GM12892 (cell line): Measurements from ENCODE around the gene GRIP2.

Source experiments
- DNase-seq: peaks from one replicate; pipeline ENCODE4 v3.0.0; 2011; ENCODE audit not compliant: insufficient read length
- FAIRE-seq: peaks from 2 replicates; lab custom pipeline; 2011; peaks lifted over from hg19 to GRCh38; lab: Jason Lieb, UNC
- POLR2A ChIP-seq: IDR thresholded peaks from 2 replicates; pipeline ENCODE4 v1.6.1; 2011; ENCODE audit warnings: low read depth, low read length, control low read depth
- POLR2AphosphoS5 ChIP-seq: IDR thresholded peaks from 2 replicates; pipeline ENCODE4 v1.6.1; 2011; ENCODE audit warnings: low read depth, low read length, control low read depth
- TAF1 ChIP-seq: IDR thresholded peaks from 2 replicates; pipeline ENCODE4 v1.6.1; 2011; ENCODE audit warnings: low read depth, mild to moderate bottlenecking, control low read depth, low read length, borderline replicate concordance

GRIP2 gene

DNA sequence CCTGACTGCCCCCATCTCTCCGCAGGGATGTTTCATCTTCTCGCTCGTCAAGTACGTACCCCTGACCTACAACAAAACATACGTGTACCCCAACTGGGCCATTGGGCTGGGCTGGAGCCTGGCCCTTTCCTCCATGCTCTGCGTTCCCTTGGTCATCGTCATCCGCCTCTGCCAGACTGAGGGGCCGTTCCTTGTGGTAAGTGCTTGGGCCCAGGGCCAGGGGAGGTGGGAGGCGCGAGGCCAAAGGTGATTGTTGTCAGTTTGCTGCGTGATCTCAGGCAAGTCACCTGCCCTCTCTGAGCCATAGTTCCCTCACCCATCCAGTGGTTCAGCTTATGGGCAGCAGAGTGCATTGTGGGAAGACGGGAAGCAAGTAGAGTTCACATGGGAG, 58.5 kb downstream of the GRIP2 start:
- no peak for TF ChIP-seq TAF1
- TF ChIP-seq POLR2AphosphoS5 = no peak
- TF ChIP-seq POLR2A = no peak
- DNase-seq (no peak), FAIRE-seq (no peak)

DNA sequence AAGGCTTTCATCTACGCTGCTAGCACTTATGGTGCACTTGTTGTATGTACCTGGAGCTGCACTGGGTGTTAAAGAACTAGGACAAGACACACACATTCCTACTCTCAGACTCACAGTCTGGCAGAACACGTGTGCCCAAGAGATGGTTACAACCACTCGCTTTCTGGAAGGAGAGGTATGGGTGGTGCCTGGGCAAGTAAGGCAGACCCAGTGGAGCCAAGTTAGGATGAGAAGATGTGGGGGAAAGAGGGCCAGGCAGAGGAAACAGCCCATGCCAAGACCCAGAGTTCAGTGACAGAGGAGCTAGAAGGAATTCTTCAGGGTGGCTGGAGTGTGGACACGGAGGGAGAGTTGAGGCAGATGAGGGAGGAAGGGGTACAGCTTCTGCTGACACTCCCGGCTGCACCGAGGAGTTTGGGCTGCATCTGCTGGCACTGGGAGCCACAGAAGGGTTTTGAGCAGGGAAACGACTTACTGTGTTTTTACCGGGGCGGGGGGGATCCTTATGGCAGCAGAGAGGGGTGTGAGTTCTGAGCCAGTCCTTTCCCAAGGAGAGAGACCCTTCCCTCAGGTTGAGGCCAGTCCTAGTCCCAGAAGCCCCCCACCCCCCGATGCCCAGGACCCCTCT, 59.0 kb downstream of the GRIP2 start:
- DNase-seq (no peak), FAIRE-seq (no peak)
- TF ChIP-seq TAF1 = no peak
- TF ChIP-seq POLR2A = no peak
- TF ChIP-seq POLR2AphosphoS5 = no peak

DNA sequence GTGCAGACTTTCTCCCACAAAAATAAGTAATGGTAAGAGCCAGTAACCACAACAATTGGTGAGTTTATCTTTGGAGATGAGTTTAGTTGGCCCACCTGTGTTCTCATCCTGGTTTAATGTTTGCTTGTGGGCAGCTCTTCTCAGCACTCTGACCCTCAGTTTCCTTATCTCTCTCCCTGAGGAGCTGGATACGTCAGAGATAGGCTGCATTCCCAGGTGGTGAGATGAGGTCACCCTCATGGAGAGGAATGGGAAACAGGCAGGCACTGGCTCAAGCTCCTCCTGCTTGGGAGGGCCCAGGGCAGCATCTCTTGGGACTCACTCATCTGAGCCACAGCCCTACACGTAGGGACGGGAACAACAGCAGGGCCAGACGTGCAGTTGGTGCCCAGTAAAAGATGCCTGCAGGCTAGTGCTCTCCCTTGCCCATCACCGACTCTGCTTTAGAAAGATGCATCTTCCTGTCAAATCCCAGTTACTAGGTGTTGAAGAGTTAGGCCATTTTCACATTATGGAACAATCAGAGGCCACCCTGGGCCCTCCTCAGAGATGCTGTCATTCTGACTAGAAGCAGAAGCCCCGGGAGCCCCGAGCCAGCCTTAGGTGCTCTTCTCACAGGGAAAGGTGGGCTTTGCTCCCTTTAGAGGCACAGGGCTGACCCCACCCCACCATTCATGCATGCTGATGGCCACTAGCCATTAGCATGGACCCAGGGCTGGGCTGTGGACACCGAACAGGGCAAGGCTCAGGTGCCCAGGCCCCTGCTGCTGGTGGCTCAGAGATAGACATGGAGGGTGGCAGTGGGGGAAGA, 59.7 kb downstream of the GRIP2 start:
- DNase-seq (no peak), FAIRE-seq (no peak)
- TF ChIP-seq POLR2AphosphoS5 (no peak), POLR2A (no peak), TAF1 (no peak)

DNA sequence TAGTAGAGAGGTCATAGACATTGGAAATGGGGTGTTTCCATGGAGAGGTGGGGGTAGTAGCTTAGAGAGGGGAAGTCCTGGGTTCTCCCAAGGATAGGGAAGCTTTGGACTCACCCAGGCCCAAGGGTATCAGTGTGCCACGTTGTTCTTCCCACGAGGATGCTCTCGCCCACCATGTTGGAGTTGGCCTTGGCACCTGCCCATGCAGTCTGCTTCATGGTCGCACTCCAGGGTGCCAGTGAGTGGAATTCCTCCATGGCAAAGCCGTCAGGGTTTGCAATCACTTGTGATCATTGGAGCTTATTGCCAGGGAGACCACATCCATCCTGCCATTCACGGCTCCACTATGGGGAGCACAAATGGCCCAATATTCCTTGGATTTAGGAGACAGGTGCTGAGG, 60.6 kb downstream of the GRIP2 start:
- DNase-seq = no peak
- no peak for TF ChIP-seq POLR2A
- no peak for FAIRE-seq

DNA sequence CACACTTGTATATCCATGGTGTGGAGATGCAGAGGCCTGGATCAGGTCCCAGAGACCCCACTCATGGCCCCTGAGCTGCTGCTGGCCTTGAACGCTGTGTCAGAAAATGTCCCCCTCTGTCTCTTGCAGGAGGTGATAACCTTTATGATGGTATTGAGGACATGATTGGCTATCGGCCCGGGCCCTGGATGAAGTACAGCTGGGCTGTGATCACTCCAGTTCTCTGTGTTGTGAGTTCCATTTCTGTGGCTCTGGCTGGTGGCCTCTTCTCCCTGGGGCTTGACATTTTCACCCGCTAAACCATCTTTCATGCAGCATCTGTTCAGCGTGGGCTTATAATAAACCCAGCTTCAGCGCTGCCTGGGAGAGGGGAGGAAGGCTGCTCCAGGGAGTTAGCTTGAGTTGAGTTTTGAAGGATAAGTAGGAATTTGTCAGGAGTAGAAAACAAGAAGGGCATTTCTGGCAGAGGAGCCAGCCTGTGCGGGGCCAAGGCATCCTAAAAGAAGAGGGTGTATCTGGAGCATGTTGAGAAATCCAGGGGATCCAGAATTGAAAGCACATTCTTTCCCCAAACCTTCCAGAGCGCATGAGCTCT, 61.1 kb downstream of the GRIP2 start:
- no peak for DNase-seq
- no peak for FAIRE-seq
- TF ChIP-seq TAF1 (no peak), POLR2AphosphoS5 (no peak), POLR2A (no peak)

DNA sequence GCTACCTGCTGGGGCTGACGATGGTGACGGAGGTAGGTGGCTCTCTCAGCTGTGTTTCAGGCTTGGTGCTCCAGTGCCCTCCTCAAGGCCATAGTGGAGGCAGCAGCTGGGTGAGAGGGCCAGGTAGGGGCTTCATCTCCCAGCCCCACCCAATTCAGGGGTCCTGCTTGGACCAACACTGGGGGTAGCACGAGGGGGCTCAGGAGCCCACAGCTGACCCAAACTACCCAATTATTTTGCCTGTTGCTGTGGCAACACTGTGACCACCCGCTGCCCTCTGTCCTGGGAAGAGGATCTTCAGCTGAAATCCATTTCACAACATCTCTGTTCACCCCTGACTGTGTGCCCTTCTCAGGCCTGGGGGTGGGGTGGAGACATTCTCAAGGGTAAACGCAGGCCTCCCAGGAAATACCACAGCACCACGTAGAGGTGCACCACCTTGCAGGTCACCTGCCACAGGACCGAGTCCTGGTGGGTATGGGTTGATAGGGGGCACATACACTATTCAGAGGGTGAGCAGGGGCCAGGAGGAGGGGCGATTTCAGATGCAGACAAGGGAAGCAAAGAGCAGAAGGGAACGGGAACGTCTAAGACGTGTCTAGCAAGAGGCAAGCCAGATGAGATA, 62.7 kb downstream of the GRIP2 start:
- FAIRE-seq (no peak), DNase-seq (no peak)
- TF ChIP-seq POLR2A (no peak), POLR2AphosphoS5 (no peak), TAF1 (no peak)

DNA sequence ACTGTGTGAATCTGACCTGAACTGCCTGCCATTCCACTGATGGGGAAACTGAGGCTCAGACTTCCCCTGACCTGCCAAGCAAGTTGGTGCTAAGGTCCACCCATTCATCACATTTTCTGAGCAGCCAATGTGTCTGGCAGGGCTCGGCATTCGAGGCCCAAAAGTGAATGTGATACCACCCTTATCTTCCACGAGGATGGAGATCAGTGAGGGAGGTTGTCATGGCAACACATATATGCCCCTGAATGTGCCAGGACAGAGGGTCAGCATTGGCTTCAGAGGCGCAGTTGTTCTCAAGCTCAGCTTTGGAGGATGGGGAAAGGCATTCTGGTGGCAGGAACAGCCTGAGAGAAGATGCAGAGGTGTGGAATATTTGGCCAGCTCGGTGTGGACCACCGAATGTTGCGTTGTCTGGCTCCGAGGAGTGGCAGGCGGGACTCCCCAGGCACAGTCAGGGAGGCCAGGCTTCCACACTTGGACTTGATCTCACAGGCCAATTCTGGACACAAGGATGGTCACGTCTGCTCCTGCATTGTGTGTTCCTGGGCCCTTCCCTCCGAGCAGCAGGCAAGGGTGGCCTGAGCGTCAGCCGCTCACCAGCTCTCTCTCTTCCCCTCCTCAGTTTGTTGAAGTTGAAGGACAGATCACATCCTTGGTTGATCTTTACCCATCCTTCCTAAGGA, 63.4 kb downstream of the GRIP2 start:
- DNase-seq = no peak
- FAIRE-seq = no peak

DNA sequence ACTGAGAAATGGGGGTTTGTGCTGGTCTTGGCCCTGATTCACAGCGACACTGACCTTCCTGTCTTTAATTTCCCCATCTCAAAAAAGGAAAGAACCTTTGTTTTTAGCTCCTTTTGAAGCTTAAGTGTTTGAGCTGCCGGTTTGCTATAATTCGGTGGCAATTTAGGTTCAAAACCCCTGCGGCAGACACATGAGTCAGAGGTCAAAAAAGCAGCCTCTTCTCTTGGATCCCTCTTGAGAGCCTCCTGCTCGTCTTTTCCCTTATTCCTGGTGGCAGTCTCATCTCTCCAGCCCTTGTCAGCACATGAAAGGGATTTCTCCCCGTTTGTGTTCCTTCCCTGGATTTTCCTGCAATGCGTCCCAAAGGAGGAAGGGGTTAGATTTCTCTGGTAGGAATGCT, 64.5 kb downstream of the GRIP2 start:
- FAIRE-seq = no peak
- DNase-seq = no peak
- TF ChIP-seq POLR2A = no peak
- no peak for TF ChIP-seq TAF1
- no peak for TF ChIP-seq POLR2AphosphoS5

More for the DNA sequence above, 63.4 kb downstream of the GRIP2 start:
- TF ChIP-seq TAF1 (no peak), POLR2A (no peak), POLR2AphosphoS5 (no peak)

DNA sequence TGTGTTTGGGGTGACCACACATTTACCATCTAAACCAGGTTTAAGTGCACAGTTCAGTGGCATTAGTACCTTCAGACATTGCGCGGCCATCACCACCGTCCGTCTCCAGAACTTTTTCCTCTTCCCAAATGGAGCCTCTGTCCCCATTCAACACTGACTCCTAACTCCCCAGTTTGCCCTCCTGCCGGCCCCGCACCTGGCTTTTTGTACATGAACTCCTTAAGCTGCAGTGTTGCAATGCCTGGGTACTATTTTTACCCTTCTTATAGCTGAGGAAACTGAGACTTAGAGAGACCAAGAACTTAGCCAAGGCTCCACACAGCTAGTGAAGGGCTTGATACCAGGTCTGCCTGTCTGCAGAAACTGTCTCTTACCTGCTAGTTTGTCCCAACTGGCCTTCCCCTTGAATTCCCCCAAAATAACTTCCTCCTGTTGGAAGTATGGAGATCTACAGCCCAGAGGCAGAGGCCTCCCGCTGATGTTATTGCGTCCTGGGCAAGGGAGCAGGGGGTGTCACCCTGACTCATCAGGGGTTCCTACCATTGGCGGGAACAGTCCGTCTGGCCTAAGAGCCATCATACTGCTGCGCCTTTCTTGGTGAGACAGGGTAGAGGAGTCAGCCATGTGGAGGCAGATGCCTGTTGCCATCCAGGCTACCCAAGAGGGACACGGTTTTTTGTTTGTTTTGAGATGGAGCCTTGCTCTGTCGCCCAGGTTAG, 65.6 kb downstream of the GRIP2 start:
- no peak for FAIRE-seq
- TF ChIP-seq POLR2A = no peak
- TF ChIP-seq TAF1 = no peak
- TF ChIP-seq POLR2AphosphoS5 = no peak
- no peak for DNase-seq

DNA sequence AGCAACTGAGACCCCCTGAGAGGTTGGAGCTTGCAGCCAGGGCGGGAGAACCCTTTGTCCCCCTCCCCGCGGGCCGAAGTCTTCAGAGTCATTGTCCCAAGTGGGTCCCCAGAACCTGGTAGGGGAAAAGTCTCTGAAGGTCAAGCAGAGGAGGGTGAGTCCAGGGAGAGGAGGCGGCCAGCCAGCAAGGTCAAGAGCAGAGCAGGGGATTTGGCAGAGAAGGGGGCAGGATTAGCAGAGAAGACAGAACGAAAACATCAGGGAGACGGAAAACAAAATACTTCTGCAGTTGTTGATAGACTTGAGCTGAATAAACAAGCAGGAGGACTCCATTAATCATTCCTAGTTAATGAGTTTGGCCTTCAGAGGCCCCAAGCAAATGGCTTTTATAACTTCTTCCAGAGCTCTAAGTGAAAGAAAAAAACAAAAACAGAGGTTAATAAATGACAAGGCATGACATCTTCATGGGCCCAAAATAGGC, 66.7 kb downstream of the GRIP2 start:
- no peak for TF ChIP-seq TAF1
- no peak for TF ChIP-seq POLR2A
- no peak for TF ChIP-seq POLR2AphosphoS5
- no peak for FAIRE-seq
- DNase-seq = no peak
